G401.6 (cell line): ENCODE measurements around the gene HOXA10.

Experiments used
- FAIRE-seq: peaks from 2 replicates; lab custom pipeline; 2012; peaks lifted over from hg19 to GRCh38; lab: Jason Lieb, UNC

Gene HOXA10

DNA sequence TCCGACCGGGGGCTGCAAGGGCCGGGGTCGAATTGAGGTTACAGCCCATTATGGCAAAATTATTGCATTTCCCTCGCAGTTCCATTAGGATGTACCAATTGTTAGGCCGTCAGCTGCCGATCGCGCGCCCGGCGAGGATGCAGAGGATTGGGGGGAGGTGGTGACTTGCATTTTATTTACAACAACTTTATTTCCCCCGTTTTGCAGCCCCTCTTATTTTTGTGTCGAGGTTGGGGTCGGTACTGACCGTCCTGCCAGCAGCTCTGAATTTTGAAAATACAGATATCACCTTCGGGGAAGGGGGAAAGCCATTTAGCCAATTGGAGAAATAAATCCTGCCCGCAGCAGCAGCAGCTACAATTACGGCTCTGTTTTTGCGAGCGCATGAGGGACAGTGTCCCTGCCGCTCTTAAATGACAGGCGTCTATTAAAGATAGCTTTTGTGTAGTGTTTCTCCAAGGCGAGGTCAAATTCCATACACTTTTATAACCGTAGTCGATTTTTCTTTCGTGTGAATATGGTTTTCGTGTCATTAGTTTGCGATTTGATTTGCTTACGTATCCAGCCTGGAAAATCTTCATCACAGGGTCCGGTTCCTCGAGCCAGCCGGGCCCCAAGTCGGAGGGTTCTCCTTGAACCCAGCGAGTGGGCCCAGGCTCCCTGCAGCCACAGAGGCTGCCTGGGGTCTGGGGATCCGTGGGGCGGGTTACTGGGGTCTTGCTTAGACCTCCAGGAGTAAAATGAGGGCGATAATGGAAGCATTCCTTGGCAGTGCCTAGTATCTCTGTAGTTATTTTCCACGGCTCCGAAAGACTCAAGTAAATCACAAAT, 30.0 kb downstream of the HOXA10 start:
- no peak for FAIRE-seq

DNA sequence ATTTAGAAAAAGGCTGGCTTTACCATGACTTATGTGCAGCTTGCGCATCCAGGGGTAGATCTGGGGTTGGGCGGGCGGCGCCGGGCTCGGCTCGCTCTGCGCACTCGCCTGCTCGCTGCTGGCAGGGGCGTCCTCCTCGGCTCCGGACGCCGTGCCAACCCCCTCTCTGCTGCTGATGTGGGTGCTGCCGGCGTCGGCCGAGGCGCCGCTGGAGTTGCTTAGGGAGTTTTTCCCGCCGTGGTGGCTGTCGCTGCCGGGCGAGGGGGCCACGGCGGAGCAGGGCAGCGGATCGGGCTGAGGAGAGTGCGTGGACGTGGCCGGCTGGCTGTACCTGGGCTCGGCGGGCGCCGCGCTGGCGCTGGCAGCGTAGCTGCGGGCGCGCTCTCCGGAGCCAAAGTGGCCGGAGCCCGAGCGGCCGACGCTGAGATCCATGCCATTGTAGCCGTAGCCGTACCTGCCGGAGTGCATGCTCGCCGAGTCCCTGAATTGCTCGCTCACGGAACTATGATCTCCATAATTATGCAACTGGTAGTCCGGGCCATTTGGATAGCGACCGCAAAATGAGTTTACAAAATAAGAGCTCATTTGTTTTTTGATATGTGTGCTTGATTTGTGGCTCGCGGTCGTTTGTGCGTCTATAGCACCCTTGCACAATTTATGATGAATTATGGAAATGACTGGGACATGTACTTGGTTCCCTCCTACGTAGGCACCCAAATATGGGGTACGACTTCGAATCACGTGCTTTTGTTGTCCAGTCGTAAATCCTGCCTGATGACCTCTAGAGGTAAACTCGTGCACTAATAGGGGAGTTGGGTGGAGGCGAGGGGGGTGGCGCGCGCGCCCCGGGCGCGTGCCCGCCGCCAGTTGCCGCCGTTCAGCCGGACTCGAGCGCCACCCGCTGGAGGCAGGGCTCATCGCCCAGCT, 30.8 kb downstream of the HOXA10 start, which contains the start of gene HOXA5:
Gene HOXA5, minus strand, starts transcription at position 659 of the 927 bp plus-strand sequence. Its CDS starts 74 bp downstream, at position 585.
- FAIRE-seq: no peak

DNA sequence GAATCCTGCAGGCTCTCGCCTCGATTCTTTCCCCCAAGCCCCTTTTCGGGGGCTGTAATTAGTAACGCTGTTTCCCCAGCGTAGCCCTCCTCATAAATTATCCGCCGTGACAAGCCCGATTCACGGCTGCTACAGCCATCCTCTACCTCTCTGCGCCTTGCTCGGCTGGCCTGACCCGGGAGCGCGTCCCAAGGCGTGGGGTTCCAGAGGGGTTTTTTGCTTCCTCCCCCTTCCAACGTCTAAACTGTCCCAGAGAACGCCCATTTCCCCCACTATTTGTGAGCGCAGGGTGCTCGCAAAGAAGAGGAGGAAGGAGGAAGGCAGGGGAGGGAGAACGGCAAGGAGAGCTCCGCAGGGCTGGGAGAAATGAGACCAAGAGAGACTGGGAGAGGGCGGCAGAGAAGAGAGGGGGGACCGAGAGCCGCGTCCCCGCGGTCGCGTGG, 31.5 kb downstream of the HOXA10 start:
- FAIRE-seq: no peak

DNA sequence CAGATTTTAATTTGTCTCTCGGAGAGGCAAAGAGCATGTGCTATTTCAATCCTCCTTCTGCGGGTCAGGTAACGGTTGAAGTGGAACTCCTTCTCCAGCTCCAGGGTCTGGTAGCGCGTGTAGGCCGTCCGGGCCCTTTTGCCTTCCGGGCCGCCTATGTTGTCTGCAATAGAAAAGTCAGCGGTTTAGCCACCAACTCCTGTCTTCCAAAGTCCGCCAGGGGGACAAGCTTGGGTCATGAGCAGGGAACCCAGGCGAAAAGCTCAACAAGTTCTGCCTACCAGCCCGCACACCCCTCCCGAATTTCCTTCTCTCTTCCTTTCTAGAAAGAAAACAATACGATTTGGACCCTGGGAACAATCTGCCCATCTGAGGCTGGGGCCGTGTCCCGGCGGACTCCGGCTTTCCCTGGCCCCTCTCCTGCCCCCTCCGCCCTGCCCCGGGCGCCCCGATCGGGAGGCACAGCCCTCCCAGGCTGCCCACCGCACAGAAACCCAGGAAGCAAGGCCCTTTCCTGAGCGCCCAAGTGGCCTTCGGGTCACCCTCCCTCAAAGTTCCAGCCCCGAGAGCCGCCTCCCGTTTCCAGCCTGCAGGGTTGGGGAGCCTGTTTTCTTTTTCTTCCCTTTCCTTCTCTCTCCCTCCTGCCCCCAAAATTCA, 32.1 kb downstream of the HOXA10 start:
- FAIRE-seq: no peak

DNA sequence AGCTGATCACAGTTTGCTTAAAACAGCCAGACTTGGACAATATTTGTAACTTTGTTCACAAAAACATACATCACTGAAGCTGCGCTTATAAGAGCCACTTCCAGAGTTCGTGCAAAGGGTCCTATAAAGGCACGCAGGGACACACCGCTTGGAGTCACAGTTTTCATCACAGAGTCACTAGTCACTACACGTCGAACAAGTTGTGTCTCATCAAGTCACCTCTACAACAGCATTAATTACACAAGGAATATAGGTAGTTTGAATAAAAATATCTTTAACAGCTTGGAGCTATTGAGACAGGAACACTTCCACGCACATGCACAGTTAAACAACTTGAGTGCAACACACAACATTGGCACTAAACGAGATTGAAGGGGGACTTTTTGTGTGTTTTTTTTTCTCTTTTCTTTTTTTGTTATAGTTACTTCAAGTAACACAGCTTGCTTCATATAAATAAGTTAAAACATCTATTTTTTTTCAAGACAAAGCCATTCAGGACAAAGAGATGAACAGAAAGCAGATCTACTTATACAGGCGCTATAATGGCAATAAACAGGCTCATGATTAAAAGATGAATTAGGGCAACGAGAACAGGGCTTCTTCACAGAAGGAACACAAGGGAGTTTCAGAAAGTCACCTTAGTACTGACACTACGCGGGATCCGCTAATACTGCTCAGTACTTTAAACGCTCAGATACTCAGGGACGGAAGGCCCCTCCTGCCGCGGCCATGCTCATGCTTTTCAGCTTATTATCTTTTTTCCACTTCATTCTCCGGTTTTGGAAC, 32.8 kb downstream of the HOXA10 start:
- peak; percentile 42 for FAIRE-seq

DNA sequence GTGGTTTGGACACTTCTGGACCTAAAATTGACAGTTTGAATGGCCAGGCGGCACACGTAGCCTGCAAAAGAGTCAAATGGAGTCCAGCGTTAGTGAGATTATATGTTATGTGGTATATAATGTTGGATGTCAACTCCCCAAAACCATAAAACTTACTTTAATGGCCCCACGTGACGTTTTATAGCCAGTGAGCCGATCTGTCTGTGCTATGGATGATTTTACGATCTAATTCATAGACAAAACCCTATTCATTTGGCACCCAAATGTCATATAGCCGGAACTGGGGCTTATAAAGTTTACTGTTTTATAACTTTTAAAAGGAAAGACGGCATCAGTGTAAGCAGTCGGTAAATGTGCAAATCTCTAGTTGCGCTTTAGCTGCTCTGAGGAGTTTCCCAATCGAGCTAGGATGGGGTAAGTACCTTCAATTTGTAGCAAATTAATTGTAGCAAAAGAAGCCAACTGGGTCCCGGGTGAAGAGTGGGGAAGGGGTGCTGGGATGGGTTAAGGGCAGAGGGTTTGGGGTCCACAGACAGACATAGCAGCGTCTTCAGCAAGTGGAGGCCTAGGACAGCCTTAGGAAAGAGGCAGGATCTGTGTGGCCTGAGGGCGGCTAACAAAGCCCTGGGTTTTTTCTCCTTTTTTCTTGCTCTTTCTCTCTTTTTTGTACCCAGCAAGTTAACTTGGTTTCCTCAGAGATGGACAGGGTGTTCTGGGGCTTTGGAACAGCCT, 33.8 kb downstream of the HOXA10 start:
- FAIRE-seq: no peak

DNA sequence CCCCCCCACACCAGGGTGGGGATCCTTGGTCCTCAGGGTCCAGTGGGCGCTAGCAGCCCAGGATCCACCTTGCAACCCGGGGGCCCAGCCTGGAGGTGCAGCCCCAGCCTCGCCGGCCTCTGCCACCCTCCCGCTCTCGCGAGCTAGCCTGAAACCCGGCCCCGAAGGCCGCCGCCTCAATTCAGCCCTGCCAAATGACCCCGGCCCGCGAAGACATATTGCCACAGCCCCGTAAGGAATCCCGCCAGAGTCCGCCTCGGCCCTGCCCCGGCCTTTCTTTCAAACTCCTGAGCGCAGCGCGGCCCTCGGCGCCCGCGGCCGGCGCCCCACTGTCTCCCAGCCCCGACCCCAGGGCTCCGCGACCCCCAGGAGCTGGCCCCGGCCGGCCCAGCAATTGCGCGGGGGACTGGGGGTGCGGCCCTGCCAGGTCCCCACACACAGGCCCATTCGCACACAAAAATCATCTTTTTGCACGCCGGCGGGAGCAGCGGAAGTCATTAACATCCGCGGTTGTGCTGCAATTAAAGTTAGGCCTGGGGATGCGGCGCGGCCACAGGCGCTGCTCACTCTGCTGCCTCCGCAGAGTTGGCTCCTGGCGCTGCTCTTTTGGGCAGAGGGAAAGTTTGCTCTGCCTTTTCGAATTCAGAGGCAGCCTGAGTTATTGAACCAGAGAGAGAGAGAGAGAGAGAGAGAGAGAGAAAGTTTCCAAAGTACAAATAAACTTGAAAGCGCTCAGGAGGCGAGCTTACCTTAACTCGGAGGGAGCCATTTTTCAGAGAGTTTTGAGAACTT, 34.6 kb downstream of the HOXA10 start:
- no peak for FAIRE-seq

DNA sequence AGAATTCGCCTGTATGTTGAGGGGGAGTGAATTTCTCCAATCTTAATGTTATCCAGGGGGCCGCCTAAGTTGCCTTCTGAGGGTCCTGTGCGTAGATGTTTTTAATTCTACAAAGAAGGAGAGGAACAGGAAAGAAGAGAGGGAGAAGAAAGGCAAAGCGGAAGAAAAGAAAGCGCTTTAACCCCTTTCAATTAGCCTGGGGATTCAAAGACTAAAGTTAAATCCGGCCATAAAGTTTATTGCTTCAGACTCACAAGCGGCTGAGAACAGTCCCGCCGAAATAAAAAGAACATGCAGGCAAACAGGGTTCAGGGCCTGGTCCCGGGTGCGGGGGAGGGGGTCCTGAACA, 35.2 kb downstream of the HOXA10 start:
- no peak for FAIRE-seq

DNA sequence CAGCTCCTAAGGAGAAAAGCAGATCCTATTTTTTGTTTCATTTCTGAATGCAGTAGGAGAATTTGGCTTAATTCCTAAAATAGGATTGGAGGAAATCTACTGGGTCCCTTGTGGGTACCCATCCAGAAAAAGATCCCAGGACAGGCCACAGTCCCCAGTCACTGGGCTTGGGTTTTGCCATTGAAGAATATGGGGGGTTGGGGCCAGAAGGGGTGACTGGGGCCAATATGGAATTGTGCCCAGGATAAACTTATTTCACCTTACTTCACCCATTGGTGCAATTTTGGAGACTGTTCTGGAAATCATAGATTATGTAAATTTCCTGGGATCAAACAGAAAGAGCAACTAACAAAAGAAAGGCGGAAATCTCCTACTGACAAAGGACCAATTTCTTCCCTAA, 35.6 kb downstream of the HOXA10 start:
- no peak for FAIRE-seq

DNA sequence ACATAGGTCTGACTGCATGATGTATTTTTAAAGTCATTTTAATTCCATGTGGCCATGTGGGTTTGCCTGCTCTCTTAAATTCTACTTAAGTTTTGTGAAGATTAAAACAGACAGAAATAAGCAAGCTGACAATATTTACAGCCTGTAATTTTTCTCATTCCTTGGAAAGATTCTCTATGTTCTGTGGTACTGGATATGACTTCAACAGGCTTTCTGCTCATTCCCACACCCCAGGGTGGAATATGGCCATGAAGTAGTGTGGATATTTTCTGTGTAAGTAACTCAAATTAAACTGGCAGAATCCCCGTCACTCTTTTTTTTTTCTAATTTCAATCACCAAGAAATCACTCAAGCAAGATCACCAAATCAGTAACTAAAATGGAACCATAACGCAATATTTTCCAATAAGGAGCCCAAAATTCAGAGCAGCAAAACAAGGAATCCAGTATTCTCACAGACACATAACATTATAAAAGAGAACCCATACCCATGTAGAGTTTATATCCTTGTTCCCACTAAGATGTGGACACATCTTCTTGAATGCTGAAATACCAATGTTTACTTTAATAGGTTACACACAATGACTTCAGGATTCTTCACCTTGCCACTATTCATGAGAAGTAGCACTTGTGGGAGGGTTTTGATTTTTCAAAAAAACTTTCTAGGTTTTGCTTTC, 36.3 kb downstream of the HOXA10 start:
- peak; percentile 66 for FAIRE-seq

DNA sequence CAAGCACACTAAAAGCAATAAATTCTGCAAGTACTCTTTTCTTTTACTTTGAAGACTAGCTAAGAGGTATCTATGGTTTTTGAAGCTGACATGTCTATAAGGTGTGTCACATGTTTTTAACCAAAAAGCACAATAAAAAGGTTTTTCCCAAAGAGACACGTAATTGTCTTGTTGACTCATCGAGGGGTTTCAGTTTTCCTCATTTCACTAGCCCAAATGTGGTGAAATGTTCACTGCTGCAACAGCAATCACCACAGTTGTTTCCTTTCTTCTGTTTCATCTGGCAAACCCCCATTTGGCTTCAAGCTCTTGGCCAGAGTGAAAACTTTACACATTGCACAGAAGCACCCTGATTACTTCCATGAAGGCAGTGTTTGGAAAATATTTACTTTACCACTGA, 39.7 kb downstream of the HOXA10 start:
- FAIRE-seq: peak; percentile 66

DNA sequence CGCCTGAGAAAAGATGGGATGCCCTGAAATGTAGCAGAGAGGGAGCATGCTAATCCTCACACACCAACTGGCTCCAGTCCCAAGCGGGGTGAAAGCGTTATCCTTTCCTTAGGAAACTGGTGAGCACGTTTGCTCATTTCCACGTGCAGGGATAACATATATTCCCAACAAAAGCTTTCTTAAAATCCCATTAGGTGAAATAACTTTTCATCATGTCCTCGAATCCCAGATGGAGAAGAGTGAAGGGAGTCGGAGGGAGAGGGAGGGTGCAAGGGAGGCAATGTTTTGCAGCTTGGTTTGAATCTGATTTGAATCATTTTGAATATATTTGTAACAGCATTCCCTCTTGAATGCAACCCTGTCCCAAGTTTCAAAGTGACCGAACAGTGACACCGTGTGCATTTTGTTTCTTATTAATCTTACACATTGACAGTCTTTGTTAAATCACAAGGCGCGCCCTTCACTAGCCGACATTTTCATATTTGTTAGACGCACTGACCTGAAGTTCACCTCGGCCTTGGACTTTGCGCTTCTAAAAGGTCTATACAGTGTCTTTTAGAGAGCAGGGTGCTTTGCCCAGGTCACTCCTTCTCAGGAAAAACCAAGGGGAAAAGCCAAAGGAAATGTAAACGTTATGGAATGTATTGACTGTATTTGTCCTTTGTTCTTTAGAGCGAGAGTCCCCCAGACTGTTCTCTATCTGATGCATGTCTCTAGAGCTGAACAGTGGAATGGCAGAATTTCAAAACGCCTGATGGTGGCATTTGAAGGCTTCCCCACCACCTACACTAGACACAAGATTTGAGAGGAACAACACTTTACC, 40.5 kb downstream of the HOXA10 start:
- FAIRE-seq: peak; percentile 37

DNA sequence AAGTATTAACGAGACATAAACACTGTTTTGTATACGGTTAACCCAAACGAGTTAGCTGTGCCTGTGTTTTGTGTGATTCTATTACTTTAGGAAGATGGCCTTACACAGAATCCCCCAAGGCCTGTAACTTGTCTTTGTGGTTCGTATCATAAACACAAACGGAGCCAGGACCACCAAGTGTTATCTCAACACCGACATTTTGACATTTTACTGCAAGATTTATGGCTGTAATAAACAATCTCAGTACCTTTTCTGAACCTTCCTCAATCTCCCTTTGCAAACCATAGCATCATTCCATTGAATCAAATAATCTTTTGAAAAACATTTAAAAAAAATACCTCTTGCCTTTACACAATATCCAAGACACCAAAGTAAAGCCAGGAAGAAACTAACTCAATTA, 41.1 kb downstream of the HOXA10 start:
- FAIRE-seq: peak; percentile 71

DNA sequence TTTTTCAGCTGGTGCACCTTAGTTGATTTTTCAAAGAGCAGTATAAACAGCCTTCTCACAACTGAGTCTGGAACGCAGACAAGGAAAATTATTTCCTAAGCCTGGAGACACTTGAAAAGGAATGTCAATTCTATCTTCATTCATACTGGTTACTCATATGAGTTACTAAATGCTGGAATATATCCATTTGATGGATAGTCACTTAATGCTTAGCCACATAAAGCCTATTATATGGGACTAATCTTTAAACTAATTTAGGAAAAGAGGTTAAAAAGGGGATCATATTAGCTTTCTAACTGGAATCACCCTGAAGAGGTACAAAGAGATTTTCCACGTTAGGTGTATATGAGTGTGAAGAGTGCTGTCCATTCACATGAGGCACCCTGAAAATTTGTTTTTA, 41.9 kb downstream of the HOXA10 start:
- peak; percentile 56 for FAIRE-seq

DNA sequence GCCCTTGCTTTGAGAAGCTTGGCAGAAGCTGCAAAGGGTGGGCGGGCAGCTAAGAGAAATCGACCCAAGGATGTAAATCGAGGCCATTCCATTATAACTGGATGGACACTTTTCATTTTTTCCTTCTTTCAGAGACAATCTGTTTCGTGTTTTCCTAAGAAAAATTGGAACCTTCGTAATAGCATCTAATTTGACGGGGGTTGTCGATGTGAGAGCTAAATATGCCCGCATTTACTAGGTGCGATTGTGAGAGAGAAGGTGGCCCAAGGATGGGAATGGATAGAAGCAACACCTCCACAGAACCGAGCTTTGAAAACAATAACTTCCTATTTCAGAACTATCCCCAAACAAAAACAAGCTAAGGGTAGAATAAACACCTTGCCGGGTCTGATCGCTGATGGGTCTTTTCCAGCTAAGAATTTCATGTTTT, 42.7 kb downstream of the HOXA10 start:
- peak; percentile 67 for FAIRE-seq

DNA sequence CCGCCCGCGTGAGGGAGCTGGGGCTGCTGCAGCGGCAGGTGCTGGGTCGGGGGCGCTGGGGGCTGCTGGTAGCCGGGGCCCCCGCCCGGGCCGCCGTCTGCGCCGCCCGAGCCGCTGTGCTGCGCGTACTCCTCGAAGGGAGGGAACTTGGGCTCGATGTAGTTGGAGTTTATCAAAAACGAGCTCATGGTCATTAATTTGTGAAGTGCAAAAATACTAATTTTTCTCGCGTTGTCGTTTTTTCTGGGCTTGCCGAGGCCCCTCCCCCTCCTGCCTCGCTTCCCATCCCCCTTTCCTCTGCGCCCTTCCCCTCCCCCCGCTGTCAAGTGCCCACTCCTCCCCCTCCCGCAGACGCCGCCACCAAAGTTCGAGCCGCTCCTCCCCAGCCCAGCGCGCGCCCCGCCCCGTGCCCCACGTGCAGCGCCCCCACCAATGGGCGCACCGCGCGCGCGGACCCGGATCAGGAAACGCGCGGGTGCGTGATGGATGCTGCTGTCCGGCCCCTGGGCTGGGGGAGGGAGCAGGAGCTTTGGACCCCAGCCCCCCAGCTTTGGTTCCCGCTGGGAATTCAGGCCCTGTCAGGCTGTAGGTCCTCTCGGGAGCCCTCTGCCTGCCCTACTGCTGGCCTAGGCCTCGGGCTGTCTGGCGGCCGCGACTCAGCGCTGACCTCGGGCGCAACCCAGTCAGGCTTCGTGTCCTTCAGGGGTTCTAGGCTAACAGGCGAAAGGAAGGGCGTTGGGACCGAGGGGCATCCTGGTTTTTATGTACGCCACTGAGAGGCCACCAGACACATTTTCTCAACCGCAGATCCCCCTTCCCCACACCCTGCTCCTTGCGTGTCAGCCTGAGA, 43.4 kb downstream of the HOXA10 start, which contains the start of gene HOXA4:
Gene HOXA4, minus strand, starts transcription at position 218 of the 850 bp plus-strand sequence. Its CDS starts 24 bp downstream, at position 194.
- peak; percentile 50 for FAIRE-seq

DNA sequence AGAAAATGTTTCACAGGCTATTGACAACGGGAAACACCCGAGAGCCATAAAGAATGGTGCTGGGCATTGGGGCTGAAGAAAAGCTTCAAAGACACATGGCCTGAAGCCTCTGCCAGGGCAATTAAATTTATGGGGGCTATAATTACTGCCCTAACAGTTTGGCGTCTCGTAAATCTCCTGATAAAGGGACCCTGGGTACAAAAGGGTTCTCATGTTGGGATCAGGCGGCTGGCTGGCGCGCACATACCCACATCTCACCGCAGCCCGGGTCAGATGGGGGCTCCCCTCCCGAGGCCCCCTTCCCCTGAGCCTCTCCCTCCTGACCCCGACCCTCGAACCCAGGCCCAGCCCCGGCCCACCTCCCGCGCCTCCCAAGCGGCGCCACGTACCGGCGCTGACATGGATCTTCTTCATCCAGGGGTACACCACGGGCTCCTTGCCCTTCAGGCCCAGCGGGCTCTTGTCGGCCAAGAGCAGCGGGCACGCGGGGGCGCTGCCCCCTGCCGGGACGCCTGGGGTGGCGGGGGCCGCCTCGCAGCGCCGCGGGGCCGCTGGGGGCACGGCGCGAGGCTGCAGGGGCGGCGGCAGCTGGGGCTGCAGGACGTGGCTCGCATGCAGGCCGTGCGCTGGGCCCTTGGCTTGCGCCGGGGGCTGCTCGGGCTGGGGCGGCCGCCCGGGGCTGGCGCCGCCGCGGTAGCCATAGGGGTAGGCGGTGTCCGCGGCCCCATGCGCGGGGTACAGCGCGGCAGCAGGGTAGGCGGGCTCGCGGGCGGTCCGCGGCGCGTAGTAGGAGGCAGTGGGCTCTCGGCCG, 44.2 kb downstream of the HOXA10 start:
- no peak for FAIRE-seq
